Lower leg skin (tissue), 4 donors: ENCODE results near the gene TENM4. TPM values are rescaled to one million over a fixed set of nuclear protein-coding genes. Genes with fewer than 3 reads are reported as not detected.

Experiments
- DNase-seq, 2 donors: peaks; one replicate each; pipeline ENCODE4 v3.0.0-alpha.2; 2019; ENCODE audit warnings: low spot score in 2 of 2
- H3K4me3 ChIP-seq: fragments of 200-600 bp; sonication (generic); 2 replicates; pipeline ENCODE4 v1.5.1; 2017; ENCODE audit warnings: mild to moderate bottlenecking, low read depth; ENCODE audit not compliant: poor library complexity, severe bottlenecking
- POLR2A ChIP-seq, 2 donors: fragments of 450-650 bp; IDR thresholded peaks; one replicate each; pipeline ENCODE4 v1.6.1; 2016 to 2017; ENCODE audit warnings: antibody characterized with exemption in 2 of 2, mild to moderate bottlenecking in 1 of 2, moderate library complexity in 1 of 2
- WGBS, 2 donors: methylation state at CpG; one replicate each; pipeline ENCODE4 v1.1.5; 2018; 5-methylcytosine and 5-hydroxymethylcytosine counted together
- intact Hi-C: fragments of 100-400 bp; cut with DNase I; formaldehyde crosslinking; loops from one replicate; pipeline ENCODE4 v1.15.0; 2023; ENCODE audit warnings: low total_unique reads
- total RNA-seq, 4 donors: library from RNA; depleted of rRNA; stranded (reverse); fragments of >200 nt; gene quantifications; one replicate each; pipeline ENCODE4 v1.1.0, GENCODE V29; 2016
- TF ChIP-seq, protein P1 (sequence below), 3 donors: fragments of 450-650 bp; IDR thresholded peaks; one replicate each; pipeline ENCODE4 v1.5.1; 2016; ENCODE audit warnings: antibody characterized with exemption in 3 of 3, mild to moderate bottlenecking in 3 of 3, moderate library complexity in 2 of 3

TENM4 gene
- total RNA-seq, 4 donors from 2014 or later = 34.4 to 41.1 (median 36.6) TPM

DNA sequence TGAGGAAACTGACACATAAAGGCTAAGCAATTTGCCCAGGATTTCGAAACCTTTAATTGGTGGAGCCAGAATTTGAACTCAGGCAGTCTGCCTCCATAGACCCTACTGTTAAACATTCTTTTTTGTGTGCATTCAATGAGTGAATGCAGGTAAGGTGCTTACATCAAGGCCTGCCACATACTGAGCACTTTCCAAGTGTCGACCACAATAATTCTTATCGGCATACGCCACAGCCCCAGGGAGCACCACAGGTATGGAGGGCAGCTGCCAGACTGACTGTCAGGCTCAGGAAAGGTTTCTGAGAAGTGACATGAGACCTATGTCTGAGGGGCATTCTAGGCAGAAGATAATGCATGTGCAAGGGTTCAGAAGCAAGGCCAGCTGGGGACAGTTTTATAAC lies 531.4 kb downstream of the TENM4 start:
- TF ChIP-seq, protein P1, sequence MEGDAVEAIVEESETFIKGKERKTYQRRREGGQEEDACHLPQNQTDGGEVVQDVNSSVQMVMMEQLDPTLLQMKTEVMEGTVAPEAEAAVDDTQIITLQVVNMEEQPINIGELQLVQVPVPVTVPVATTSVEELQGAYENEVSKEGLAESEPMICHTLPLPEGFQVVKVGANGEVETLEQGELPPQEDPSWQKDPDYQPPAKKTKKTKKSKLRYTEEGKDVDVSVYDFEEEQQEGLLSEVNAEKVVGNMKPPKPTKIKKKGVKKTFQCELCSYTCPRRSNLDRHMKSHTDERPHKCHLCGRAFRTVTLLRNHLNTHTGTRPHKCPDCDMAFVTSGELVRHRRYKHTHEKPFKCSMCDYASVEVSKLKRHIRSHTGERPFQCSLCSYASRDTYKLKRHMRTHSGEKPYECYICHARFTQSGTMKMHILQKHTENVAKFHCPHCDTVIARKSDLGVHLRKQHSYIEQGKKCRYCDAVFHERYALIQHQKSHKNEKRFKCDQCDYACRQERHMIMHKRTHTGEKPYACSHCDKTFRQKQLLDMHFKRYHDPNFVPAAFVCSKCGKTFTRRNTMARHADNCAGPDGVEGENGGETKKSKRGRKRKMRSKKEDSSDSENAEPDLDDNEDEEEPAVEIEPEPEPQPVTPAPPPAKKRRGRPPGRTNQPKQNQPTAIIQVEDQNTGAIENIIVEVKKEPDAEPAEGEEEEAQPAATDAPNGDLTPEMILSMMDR (IDR thresholded peaks at IDR 0.05) = no peak
- no peak for TF ChIP-seq POLR2A (IDR thresholded peaks at IDR 0.05)
- intact Hi-C loops = no loop called here
- H3K4me3 ChIP-seq = no peak overlapping the region
- 89 to 92% methylated on average over 4 of the region's 4 CpGs for WGBS, 2 donors
- DNase-seq = no peak

DNA sequence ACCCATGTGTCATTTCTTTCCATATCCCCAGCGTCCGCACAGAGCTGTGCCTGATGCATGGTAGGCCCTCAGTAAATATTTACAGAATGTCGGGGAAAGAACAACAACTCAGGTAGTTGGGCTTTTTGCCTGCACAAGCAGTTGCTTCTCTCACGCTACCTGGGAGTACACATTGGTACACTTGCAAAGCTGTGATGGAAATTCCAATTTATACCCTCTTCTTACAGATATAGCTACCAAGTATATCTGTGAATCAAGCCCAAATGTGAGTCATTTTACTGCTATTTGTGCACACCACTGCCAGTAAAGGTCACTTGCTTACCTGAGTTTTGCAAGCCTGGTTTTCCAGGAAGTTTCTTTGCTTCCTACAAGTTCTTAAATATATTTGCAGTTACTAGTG lies 533.2 kb downstream of the TENM4 start:
- no peak for DNase-seq
- H3K4me3 ChIP-seq = no peak overlapping the region
- TF ChIP-seq POLR2A (IDR thresholded peaks at IDR 0.05) = no peak
- TF ChIP-seq, protein P1 (IDR thresholded peaks at IDR 0.05) = no peak
- intact Hi-C loops = no loop called here
- WGBS, 2 donors = 91 to 95% methylated on average over 4 of the region's 4 CpGs

DNA sequence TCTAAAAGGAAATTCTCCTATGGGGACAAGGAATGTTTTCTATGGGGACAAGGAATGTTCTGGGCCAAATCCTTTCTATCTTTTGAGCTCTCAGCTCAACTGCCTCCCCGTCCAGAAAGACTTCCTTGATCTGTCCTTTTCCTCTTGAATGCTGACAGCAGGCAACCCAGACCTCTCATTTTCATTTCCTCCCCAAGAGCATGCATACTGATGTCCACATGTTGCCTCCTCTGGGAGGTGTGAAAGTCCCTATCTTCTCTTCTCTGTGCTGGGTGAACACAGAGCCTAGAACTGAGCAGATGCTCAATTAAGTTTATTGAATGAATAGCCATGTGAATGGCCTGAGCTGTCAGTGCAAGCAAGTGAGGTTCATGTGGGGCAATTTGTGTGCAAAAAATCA lies 534.3 kb downstream of the TENM4 start:
- H3K4me3 ChIP-seq = no peak overlapping the region
- TF ChIP-seq, protein P1 (IDR thresholded peaks at IDR 0.05) = no peak
- TF ChIP-seq POLR2A (IDR thresholded peaks at IDR 0.05) = no peak
- intact Hi-C loops = no loop called here
- WGBS, 2 donors = 52 to 77% methylated on average over 1 of the region's 1 CpG
- no peak for DNase-seq

DNA sequence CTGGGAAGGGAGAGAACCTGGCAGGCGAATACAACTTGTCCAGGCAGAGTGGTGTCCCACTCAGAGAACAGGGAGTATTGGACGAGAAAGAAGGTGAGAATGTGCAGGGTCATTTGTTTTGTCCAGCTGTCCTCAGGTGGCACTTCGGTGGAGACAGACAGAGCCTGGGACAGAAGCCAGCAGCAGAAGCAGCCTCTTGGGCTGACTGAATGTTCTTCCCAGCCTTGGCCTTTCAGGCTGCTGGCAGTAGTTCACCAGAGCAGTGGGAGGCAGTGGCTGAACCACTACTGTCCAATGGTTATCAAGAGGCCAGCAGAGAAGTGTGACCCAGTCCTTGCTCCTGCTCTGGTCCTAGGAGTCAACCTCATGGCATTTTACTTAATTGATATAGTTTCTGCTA lies 535.1 kb downstream of the TENM4 start:
- no peak for DNase-seq
- 80 to 84% methylated on average over 3 of the region's 3 CpGs for WGBS, 2 donors
- TF ChIP-seq, protein P1 (IDR thresholded peaks at IDR 0.05) = no peak
- no peak for TF ChIP-seq POLR2A (IDR thresholded peaks at IDR 0.05)
- intact Hi-C loops = no loop called here
- no peak overlapping the region for H3K4me3 ChIP-seq

DNA sequence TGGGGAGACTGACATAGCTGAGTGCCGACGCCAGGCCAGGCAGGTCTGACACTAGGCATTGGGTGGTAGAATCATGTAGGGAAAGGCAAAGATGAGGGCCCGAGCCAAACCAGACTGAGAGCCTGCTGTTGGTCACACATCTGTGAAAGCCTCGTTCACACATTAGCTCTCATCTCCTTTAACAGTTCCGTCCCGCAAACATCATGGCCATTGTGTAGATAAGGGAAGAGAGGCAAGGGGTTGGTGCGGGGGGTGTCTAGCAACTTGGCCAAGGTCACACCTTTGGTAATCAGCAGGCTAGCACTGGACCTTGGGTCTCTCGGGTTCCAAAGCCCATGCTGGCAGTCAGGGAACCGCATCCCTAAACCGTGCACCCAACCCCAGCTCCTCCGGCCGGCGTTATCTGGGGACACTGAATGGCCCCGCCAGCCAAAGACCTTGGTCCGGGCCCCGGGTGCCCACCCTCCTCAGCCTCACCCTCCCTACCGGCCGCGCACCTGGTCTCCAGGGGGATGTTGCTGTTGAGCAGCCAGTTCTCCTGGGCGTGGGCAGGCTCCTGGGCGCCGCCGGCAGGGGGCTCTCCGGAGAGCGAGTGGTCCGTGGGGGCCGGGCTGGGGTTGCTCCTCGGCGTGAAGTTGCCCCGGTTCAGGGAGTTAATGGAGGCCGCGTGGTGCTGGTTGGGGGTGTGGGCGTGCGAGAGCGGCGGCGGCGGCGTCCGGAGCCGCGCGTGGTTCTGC lies 537.9 kb downstream of the TENM4 start:
- WGBS, 2 donors = 77 to 87% methylated on average over 43 of the region's 43 CpGs
- DNase-seq = no peak
- no peak overlapping the region for H3K4me3 ChIP-seq
- intact Hi-C loops = loop anchor here (1.0 kb wide), 1 partner anchor 22 kb away; no protein-coding TSS in a partner anchor
- TF ChIP-seq POLR2A (IDR thresholded peaks at IDR 0.05) = no peak
- TF ChIP-seq, protein P1 (IDR thresholded peaks at IDR 0.05) = no peak

DNA sequence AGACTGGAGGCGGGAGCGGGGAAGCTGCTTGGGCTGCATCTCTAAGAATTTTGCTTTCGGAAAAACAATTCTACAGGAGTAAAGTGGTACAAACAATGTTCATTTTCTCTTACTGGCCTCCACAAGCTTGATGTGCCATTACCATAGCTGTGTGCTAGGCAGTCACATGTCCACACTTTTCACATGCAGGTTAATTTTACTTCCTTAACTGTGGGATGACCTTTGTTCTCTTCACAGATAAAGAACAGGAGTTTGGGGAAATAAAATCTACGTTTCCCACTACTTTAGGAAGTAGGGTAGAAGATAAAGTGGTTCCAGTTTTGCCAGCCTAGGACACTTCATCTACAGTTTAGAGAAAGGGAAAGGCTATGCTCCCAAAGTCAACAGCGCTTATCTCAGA lies 539.0 kb downstream of the TENM4 start:
- 94 to 96% methylated on average over 5 of the region's 5 CpGs for WGBS, 2 donors
- TF ChIP-seq, protein P1 (IDR thresholded peaks at IDR 0.05) = no peak
- no peak for TF ChIP-seq POLR2A (IDR thresholded peaks at IDR 0.05)
- no peak for DNase-seq
- intact Hi-C loops = no loop called here
- H3K4me3 ChIP-seq = no peak overlapping the region
